H1 (cell line): ENCODE results near the gene FA2H. TPM values are rescaled to one million over a fixed set of nuclear protein-coding genes. Genes with fewer than 3 reads are reported as not detected.

Source experiments
- ASH2L ChIP-seq: fragments of 200-600, 300-600 bp; sonication (generic); IDR thresholded peaks from one replicate; pipeline ENCODE4 v1.7.1; 2017; ENCODE audit warnings: low read length
- ATF2 ChIP-seq: IDR thresholded peaks from 2 replicates; pipeline ENCODE4 v1.6.1; 2012; ENCODE audit warnings: low read length, inconsistent platforms
- ATF3 ChIP-seq: IDR thresholded peaks from 2 replicates; pipeline ENCODE4 v1.6.1; 2011; ENCODE audit warnings: low read depth, mild to moderate bottlenecking, low read length; ENCODE audit not compliant: insufficient read depth
- CHD1 ChIP-seq: IDR thresholded peaks from 2 replicates; pipeline ENCODE4 v1.6.1; 2012; ENCODE audit warnings: low read depth, low read length, improper control_type of control experiment
- CTBP2 ChIP-seq: IDR thresholded peaks from 2 replicates; pipeline ENCODE4 v1.7.0; 2011; ENCODE audit warnings: borderline replicate concordance, mild to moderate bottlenecking, moderate library complexity, mixed read lengths, low read length; ENCODE audit not compliant: insufficient read depth, insufficient read length
- JUN ChIP-seq: IDR thresholded peaks from 2 replicates; pipeline ENCODE4 v1.6.1; 2011; ENCODE audit warnings: low read depth, mild to moderate bottlenecking, improper control_type of control experiment, low read length
- KDM4A ChIP-seq: IDR thresholded peaks from one replicate; pipeline ENCODE4 v1.7.1; 2012; ENCODE audit warnings: low read depth, mild to moderate bottlenecking, moderate library complexity, low read length, inconsistent platforms; ENCODE audit not compliant: severe bottlenecking
- MAFK ChIP-seq: IDR thresholded peaks from 2 replicates; pipeline ENCODE4 v1.6.1; 2012; ENCODE audit warnings: low read depth, mild to moderate bottlenecking, improper control_type of control experiment, low read length
- POLR2A ChIP-seq, 2 experiments: IDR thresholded peaks; 1 replicate in 1 of 2; 2 replicates in 1 of 2; pipeline ENCODE4 v1.6.1; 2011; ENCODE audit warnings: low read depth in 2 of 2, low read length in 2 of 2, mild to moderate bottlenecking in 2 of 2; ENCODE audit errors: control extremely low read depth in 1 of 2
- RBBP5 ChIP-seq: IDR thresholded peaks from 2 replicates; pipeline ENCODE4 v1.7.1; 2012; ENCODE audit warnings: low read depth, mild to moderate bottlenecking, inconsistent platforms, low read length, moderate library complexity, borderline replicate concordance
- SAP30 ChIP-seq: fragments of 300-600 bp; sonication (generic); IDR thresholded peaks from 2 replicates; pipeline ENCODE4 v1.7.1; 2012; ENCODE audit warnings: low read length, moderate library complexity, mild to moderate bottlenecking, inconsistent platforms; ENCODE audit not compliant: insufficient read depth, insufficient replicate concordance
- SIX5 ChIP-seq: IDR thresholded peaks from 2 replicates; pipeline ENCODE4 v1.6.1; 2011; ENCODE audit warnings: mild to moderate bottlenecking, low read depth, low read length
- TCF12 ChIP-seq: IDR thresholded peaks from 2 replicates; pipeline ENCODE4 v1.6.1; 2011; ENCODE audit warnings: low read depth, mild to moderate bottlenecking, low read length
- polyA plus RNA-seq, 7 experiments: library from polyadenylated mRNA; depleted of rRNA in 3 of 7; stranded (reverse) in 5 of 7; unstranded in 2 of 7; fragments of >200 nt in 5 of 7; fragments of 200-250 nt in 2 of 7; gene quantifications; 1 replicate in 5 of 7; 2 replicates in 1 of 7; 4 replicates in 1 of 7; pipeline versions ENCODE4 v1.2.1 to v1.2.3, GENCODE V29; 2011 to 2013; ENCODE audit warnings: missing spikeins in 2 of 7, mixed read lengths in 2 of 7
- total RNA-seq: library from RNA; stranded (reverse); fragmentation: NEBNext Ultra II Directional; extraction: Animal tissue kit (Norgen Biotek cat#: 25700); gene quantifications from 2 replicates; pipeline ENCODE4 v1.2.1, GENCODE V29; 2021

Gene FA2H
- total and polyA plus RNA-seq, 2 of the 8 experiments (the other 6 are each of a cell fraction or from before 2014, with no cell fraction given) = 2.1 to 2.5 TPM

- no peak for TF ChIP-seq ATF3
- TF ChIP-seq ATF2 = peak; percentile 40; the same call in 1 of the 2 replicates
- TF ChIP-seq SIX5 = no peak
- TF ChIP-seq SAP30 = no peak
- TF ChIP-seq KDM4A = no peak
- no peak for TF ChIP-seq CHD1
- TF ChIP-seq POLR2A (IDR thresholded peaks at IDR 0.05; ENCODE audit: control extremely low read depth in 1 of 2, low read depth in 2 of 2, low read length in 2 of 2) = no peak
- TF ChIP-seq ASH2L = peak; percentile 86
- no peak for TF ChIP-seq MAFK
- TF ChIP-seq TCF12 = no peak
- 0 out of 2 replicates have a peak, but pooled peaks have one; percentile 46 for TF ChIP-seq RBBP5
- no peak for TF ChIP-seq CTBP2
- TF ChIP-seq JUN = no peak
Measured at GRCh38 chr16:74734361-74735161, 40.1 kb downstream of the FA2H start (continued).
